ENCODE data around the gene IFIT2. TPM values are rescaled to one million over a fixed set of nuclear protein-coding genes. Genes with fewer than 3 reads are reported as not detected.

Gene IFIT2
- polyA plus RNA-seq, 1 of the 3 experiments (the other 2 are of a cell fraction), result 0.99 TPM

DNA sequence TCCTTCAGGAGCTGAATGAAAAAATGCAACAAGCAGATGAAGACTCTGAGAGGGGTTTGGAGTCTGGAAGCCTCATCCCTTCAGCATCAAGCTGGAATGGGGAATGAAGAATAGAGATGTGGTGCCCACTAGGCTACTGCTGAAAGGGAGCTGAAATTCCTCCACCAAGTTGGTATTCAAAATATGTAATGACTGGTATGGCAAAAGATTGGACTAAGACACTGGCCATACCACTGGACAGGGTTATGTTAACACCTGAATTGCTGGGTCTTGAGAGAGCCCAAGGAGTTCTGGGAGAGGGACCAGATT, 5.4 kb downstream of the IFIT2 start (continued):
- TF ChIP-seq, protein P1, sequence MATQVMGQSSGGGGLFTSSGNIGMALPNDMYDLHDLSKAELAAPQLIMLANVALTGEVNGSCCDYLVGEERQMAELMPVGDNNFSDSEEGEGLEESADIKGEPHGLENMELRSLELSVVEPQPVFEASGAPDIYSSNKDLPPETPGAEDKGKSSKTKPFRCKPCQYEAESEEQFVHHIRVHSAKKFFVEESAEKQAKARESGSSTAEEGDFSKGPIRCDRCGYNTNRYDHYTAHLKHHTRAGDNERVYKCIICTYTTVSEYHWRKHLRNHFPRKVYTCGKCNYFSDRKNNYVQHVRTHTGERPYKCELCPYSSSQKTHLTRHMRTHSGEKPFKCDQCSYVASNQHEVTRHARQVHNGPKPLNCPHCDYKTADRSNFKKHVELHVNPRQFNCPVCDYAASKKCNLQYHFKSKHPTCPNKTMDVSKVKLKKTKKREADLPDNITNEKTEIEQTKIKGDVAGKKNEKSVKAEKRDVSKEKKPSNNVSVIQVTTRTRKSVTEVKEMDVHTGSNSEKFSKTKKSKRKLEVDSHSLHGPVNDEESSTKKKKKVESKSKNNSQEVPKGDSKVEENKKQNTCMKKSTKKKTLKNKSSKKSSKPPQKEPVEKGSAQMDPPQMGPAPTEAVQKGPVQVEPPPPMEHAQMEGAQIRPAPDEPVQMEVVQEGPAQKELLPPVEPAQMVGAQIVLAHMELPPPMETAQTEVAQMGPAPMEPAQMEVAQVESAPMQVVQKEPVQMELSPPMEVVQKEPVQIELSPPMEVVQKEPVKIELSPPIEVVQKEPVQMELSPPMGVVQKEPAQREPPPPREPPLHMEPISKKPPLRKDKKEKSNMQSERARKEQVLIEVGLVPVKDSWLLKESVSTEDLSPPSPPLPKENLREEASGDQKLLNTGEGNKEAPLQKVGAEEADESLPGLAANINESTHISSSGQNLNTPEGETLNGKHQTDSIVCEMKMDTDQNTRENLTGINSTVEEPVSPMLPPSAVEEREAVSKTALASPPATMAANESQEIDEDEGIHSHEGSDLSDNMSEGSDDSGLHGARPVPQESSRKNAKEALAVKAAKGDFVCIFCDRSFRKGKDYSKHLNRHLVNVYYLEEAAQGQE (IDR thresholded peaks at IDR 0.05; ENCODE audit: low read depth, low read length), result no peak
- TF ChIP-seq SMC3 (IDR thresholded peaks at IDR 0.05; ENCODE audit: low read depth, low read length) (no peak), GATA2 (CRISPR knock-in tag; IDR thresholded peaks at IDR 0.05) (no peak), CHD2 (IDR thresholded peaks at IDR 0.05; ENCODE audit: low read length, partially characterized antibody) (no peak)

DNA sequence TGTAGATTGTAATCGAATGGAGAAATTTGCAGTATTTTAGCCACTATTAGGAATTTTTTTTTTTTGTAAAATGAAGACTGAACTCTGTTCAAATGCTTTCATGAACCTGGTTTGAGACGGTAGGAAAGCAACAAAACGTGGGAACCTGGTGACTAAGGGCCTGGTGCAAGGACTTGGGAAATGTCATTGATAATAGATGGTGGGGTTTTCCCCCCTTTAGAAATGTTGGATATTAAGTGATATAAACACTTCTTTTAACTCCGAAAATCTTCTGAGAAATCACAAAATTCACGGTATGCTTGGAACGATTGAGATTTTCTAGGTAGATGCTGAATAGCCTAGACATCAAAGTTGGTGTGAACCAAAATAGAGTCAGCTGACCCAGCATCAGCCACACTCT, 6.4 kb downstream of the IFIT2 start:
- H3K36me3 ChIP-seq (replicated peaks in 1 of 2; ENCODE audit: control insufficient read depth in 1 of 2, insufficient read depth in 2 of 2, low read length in 1 of 2), result peaks cover 0 to 9% of the 10 kb centered on the region in 2 experiments
- no peaks in the 10 kb centered on the region for H3K9me2 ChIP-seq
- no peak overlapping the region for H2AFZ ChIP-seq (ENCODE audit: low read depth)
- ChIA-PET POLR2A (no interaction called here), CTCF (no interaction called here)
- no peak overlapping the region for H3K9ac ChIP-seq
- H3K4me1 ChIP-seq (ENCODE audit: control insufficient read depth in 1 of 2, insufficient read depth in 2 of 2, low read depth in 1 of 2, low read length in 1 of 2), result no peaks in the 10 kb centered on the region
- no peak overlapping the region for H3K27ac ChIP-seq (ENCODE audit: low read depth in 2 of 2, low read length in 1 of 2)
- no peaks in the 10 kb centered on the region for H4K20me1 ChIP-seq (ENCODE audit: insufficient read depth)
- DNase-seq, result no peak
- TF ChIP-seq GATA2 (CRISPR knock-in tag; IDR thresholded peaks at IDR 0.05) (no peak), FOXM1 (IDR thresholded peaks at IDR 0.05; ENCODE audit: low read depth) (no peak)
- no peaks in the 10 kb centered on the region for H3K27me3 ChIP-seq (ENCODE audit: insufficient read depth)
- no peak overlapping the region for H3K4me3 ChIP-seq (ENCODE audit: low read depth in 2 of 2, low read length in 1 of 2)
- no peaks in the 10 kb centered on the region for H3K79me2 ChIP-seq (ENCODE audit: insufficient read depth)
- no peaks in the 10 kb centered on the region for H3K9me3 ChIP-seq
- no peak overlapping the region for H3K4me2 ChIP-seq
- 89% methylated on average over 6 of the region's 6 CpGs for WGBS (ENCODE audit: low lambda C conversion rate)
- no peaks in the 10 kb centered on the region for H3F3A ChIP-seq (replicated peaks; ENCODE audit: insufficient read depth)

DNA sequence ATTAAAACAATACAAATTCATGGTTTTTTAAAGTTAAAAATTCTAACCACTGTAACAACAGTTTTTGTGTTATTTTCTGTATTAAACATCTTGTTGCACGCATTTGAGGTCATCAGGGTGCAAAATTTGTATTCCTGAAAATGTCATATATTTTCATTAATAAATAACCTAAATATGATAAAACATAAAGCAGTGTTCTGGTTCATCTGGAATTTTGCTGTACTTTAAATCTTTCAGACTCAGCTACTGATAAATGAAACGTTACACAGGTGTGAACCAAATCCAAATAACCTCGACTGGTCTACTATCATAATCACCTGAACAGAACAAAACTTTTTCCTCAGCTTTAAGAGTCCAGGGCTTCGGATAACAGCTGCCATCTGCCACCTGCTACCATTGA, 6.9 kb downstream of the IFIT2 start:
- Histone ChIP-seq H3K4me3 (ENCODE audit: low read depth in 2 of 2, low read length in 1 of 2) (no peak overlapping the region), H3K79me2 (ENCODE audit: insufficient read depth) (no peaks in the 10 kb centered on the region), H3K9me2 (no peaks in the 10 kb centered on the region), H3K9me3 (no peaks in the 10 kb centered on the region), H3K4me1 (ENCODE audit: control insufficient read depth in 1 of 2, insufficient read depth in 2 of 2, low read depth in 1 of 2, low read length in 1 of 2) (no peaks in the 10 kb centered on the region), H3K27me3 (ENCODE audit: insufficient read depth) (no peaks in the 10 kb centered on the region), H4K20me1 (ENCODE audit: insufficient read depth) (no peaks in the 10 kb centered on the region), H3K36me3 (replicated peaks in 1 of 2; ENCODE audit: control insufficient read depth in 1 of 2, insufficient read depth in 2 of 2, low read length in 1 of 2) (peaks cover 0 to 9% of the 10 kb centered on the region in 2 experiments), H3K27ac (ENCODE audit: low read depth in 2 of 2, low read length in 1 of 2) (no peak overlapping the region), H3F3A (replicated peaks; ENCODE audit: insufficient read depth) (no peaks in the 10 kb centered on the region), H3K9ac (no peak overlapping the region), H2AFZ (ENCODE audit: low read depth) (no peak overlapping the region), H3K4me2 (no peak overlapping the region)
- 74% methylated on average over 4 of the region's 4 CpGs for WGBS (ENCODE audit: low lambda C conversion rate)
- CTCF ChIA-PET, result no interaction called here
- POLR2A ChIA-PET, result no interaction called here
- TF ChIP-seq CHD2 (IDR thresholded peaks at IDR 0.05; ENCODE audit: low read length, partially characterized antibody) (no peak), ELF1 (IDR thresholded peaks at IDR 0.05) (no peak)
- no peak for DNase-seq
